Glomerular visceral epithelial cell (primary cell): ENCODE measurements around the gene LPCAT1.

Experiments
- DNase-seq: peaks from one replicate; pipeline ENCODE4 v3.0.0-alpha.2; 2016; ENCODE audit errors: extremely low spot score

LPCAT1 gene

DNA sequence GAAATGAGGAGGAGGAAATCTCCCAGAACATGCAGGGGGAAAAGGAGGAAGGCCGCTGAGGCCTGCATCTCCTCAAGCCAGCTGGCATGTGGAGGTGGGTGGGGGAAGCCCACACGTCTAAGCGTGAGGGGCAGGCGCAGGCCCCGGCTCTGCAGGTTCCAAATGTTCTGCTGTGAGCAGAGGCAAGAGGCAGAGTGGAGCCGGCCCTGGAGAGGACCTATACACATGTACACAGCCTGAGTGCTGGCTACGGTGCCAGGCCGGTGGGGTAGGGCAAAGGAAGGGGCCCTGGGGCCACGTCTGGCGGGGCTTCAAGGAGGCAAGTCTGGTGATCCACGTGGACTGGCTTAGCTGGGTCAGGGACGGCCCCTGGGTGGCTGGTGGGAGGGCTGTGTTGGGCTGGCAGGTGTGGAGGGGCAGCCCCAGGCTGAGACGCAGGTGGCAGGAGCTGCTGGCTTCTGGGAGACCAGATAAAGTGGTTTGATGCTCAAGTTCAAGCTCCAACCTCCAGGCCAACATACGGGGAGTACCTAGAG, 26.4 kb downstream of the LPCAT1 start:
- no peak for DNase-seq

- DNase-seq, result no peak
These were observed 28.2 kb downstream of the LPCAT1 start for GRCh38 chr5:1495525-1495897.

GRCh38 chr5:1494780-1495524, 28.8 kb downstream of the LPCAT1 start:
- no peak for DNase-seq

DNA sequence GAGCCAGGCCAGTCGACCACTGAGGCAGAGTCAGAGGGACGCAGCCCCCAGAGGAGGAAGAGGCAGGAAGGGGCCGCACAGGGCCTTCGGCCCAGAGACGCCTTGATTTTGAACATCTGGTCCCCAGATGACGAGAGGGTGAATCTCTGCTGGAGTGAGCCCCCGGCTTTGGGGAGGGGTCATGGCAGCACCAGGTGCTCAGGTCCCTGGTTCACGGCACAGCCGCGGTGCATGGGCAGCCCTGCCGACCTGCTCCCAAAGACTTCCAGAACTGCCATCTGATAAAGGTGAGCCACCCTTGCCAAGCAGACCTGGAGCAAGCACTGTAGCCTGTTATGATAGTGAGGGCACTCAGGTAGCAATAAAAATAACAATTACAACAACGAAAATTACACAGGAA, 29.8 kb downstream of the LPCAT1 start:
- no peak for DNase-seq

DNA sequence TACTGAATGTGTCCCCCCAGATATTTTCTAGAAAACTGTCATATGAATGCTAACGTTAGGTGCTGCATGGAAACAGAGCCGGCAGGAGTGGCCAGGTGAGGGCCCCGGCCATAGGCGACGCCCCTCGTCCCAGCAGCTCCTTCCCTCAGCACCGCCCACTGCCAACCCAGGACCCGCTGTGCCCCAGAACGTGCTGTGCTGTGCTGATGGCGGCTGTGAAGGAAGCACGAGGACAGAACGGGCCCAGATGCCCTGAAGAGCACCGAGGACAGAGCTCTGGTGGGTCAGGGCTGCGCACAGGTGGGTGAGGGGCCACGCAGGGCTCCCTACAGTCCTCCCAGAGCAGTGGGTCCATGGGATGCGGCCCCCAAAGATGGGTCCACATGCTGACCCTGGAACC, 30.3 kb downstream of the LPCAT1 start:
- DNase-seq, result no peak

- DNase-seq, result no peak
These were observed 31.0 kb downstream of the LPCAT1 start for GRCh38 chr5:1492757-1493156.

GRCh38 chr5:1490376-1490775, 33.4 kb downstream of the LPCAT1 start:
- DNase-seq, result no peak

GRCh38 chr5:1489754-1490153, 34.0 kb downstream of the LPCAT1 start:
- DNase-seq, result no peak

DNA sequence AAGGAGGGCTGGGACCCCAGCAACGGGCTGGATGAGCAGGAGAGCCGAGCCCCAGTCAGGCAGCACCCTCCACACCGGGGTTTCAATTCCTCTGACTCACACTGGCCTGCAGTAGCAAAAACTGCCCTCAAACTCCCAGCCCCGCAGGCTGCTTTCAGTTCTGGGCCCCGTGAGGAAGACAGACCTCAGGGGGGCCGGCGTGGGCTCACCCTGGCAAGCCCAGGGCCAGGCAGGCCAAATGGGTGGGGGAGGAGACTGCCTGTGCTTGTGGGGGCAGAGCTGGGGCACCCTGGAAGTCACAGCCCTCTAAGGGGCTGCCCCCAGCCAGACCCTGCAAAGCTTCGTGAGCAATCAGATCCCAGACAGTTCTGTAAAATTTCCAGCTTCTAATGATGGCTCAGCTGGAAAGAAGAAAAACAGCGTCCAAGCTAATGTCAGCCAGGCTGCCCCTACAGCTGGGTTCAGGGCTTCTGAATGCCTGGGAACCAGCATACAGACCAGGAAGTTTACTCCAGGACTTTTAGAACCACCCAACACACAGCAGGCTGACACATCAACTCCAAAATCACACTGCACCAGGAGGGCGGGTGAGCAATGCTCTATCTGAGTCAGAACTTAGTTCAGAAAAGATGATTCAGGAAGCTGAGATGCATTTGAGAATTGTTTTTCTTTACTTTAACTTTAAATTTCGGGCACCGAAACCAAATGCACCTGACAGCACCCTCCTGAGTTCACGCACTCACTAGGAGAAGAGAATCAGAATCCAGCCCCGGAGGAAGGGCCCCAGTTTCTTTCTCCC, 34.7 kb downstream of the LPCAT1 start:
- no peak for DNase-seq

DNA sequence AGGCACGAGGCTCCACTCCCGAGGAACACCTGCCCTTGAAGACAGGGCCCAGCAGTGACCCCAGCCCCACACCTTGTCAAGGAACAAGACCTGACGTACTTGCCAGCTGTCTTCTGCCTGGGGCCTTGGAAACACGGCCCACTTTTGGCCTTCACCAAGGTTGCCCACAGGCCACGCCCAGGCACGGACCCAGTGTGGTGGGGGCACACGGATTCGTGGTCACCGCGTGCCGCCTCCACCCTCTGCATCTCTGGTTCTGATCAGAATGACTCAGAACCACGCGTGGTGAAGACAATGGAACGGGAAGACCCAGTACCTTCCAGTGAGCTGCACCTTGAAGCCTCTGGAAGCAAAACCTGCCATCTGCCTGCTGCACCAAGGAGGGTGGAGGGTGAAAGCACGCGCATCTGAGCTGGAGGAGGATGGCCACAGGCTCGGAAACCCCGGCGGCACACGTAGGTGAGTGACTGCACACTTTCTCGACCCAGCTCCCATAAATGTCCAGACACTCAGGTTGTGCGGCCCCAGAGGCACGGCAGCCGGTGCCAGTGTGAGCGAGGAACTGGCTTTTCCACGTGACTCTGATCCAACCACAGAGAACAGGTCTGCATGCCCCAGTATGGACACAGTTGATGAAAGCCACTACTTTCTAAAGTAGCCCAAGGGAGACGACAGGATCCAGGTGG, 36.5 kb downstream of the LPCAT1 start:
- no peak for DNase-seq

DNA sequence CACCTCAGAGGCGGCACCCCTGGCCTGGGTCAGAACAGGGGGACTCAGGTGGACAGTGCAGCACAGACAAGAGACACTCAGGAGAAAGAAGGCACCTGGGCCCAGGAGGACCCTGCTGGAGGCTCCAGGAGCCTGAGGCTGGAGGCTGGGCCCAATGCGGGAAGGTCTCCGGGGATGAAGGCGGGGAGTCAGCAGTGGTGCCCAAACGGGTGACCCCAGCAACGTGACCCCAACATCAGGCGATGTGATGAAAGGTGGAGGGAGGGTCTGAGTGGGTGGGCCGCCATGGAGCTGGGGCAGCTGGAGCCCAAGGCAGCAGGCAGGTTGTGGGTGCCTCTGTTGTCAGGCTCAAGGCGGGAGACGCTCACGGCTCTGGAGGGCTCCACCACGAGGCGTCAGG, 37.5 kb downstream of the LPCAT1 start:
- DNase-seq, result no peak

DNA sequence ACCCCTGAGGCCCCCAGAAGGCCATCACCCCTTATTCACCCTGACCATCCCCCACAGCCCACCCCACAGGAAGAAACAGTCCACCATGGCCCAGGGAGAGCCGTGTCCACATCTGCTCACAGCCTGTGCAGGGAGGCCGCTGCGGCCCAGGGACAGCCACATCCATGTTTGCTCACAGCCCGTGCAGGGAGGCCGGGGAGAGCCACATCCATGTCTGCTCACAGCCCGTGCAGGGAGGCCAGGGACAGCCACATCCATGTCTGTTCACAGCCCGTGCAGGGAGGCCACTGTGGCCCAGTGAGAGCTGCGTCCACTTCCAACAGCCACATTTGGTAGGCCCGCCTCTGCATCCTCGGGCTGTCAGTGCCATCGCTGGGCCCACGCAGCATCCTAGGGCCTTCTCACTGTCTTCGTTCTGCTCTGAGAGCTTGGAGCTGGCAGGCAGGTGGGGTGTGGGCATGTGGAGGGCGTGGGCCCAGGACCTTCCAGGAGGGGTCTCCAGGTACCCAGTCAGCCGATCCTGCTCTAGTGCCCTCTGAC, 38.1 kb downstream of the LPCAT1 start:
- no peak for DNase-seq

DNA sequence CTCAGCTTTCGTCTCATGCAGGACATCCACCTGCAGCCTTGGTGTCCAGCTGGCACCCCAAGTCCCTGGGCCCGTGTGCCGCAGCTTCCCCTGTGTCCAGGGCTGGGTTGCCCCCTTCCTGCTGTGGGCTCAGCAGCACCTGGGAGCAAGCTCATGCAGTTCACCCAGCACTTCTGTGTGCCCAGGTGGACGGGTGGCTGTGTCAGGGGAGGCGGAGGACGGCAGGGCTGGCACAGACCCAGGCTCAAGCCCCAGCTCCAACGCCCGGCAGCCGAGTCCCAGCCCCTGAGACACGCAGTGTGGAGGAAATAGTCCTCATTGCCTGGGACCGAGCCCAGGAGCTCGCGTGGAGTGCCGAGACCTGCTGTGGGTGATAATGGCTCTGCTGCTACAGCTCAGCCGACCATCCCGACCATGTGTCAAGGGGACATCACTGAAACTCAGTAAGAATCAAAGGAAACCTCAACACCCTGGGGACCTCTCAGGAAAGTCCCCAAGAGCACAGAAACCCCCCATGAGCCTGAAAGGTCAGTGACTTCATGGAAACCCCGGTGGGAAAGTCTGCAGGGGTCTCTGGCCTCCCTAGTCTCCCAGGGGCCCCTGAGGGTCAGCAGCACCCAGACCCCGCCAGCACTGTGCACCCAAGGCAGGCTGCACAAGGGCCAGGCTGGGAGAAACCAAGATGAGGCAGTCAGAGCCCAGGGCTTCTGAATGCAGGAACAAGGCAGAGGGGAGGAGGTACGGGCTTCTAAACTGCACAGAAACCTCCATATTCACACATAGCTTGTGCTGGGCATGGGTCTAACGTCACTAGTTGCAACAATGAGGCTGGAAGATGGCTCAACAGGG, 38.8 kb downstream of the LPCAT1 start:
- no peak for DNase-seq

DNA sequence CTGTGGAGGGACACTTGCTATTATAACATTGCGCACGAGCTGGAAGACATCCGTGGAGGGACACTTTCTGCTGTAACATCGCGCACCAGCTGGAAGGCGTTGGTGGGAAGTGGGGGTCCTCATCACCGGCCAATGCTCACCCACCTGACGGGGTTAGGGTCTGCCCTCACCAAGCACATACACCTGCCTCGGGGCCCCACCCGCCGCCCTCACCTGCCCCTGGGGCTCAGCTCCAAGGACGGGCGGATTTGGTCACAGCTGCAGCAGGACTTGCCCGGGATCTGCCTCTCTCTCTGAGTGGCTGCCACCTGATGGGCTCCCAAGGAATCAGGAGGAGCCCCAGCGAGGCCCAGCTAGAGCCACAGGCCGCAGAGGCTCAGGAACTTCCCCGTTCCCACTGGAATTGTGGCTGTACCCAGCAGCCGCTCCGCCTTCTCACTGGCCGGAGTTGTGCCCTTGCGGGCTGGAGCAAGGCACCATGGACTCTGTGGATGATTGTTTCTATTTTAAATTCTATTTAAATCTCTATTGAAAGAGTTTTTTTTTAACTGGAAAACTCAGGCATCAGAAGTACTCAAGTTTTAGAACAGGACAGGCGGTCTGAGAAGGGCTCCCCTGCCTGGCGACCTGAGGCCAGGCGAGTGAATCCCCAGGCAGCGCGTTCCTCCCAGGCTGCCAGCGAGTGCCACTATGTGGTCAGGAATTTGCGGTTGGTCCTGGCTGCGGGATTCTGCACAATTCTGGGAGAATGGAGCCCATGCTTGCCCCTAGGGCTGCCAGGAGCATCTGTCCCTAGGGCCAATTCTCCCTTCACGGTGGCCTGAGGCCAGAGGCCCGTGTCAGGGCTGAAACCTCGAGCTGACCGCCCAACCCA, 39.7 kb downstream of the LPCAT1 start:
- DNase-seq, result no peak

- DNase-seq, result no peak
These were observed 40.7 kb downstream of the LPCAT1 start for GRCh38 chr5:1483064-1483463.

DNA sequence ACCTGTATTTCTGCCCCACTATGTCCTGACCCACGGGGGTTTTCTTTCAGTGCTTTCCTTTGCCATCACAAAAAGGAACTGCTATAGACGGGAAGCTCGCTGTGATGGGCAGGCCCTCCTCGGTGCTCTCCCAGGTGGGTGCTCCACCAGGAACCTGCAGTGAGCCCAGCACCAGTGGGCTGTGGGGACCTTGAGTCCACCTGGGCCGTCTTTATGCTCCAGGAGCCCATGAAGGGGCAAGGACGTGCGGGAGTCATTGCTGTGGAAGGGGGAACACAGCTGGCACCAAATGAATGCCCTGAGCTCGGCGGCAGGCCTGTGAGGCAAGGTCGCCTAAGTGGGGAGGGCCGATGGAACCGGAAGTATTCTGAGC, 41.8 kb downstream of the LPCAT1 start:
- DNase-seq, result no peak

GRCh38 chr5:1481266-1481958, 42.3 kb downstream of the LPCAT1 start:
- no peak for DNase-seq

DNA sequence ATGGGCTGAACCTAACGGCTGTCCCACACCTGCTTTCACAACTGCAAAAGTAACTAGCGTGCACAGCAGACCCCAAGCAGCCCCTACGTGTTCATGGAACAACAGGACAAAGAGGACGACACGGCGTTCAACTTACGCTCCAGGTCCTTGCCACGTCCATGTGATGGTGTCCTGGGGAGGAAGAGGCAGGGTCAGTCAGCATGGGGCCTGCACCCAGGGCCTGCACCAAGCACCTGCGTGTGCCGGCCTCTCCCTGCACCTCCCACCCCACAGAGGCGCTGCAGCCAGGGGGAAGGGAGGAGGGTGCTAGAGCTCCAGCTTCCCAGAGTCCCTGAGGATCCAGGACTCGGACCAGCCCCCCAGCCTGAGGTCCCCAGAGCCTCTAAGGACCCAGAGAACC, 43.0 kb downstream of the LPCAT1 start:
- DNase-seq, result no peak

DNA sequence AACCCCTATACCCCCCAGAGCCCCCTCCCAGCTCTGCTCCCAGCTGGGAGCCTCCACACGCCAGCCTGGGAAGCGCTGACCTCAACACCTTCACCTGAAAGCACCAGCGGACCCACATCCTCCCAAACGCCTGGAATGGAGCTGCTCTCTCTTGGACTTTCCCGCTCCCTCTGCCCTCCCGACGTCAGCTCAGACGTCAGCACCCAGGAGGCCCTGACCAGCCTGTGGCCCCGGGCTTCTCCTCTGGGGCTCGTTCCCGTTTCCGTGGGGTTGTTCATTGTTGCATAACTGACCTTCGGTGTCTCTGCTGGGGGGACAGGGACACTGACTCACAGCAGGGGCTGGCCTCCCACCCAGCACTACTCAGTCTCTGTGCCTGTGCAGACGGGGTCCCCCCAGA, 43.5 kb downstream of the LPCAT1 start:
- DNase-seq, result no peak
